Gastroesophageal sphincter (tissue), 4 donors: Measurements from ENCODE around the gene PRKAR1B. TPM values are rescaled to one million over a fixed set of nuclear protein-coding genes. Genes with fewer than 3 reads are reported as not detected.

Source experiments
- ATAC-seq: fragments of 150-250 bp; one replicate; pipeline ENCODE4 v1.9.1; 2016; ENCODE audit warnings: mild to moderate bottlenecking, moderate library complexity
- H3K27ac ChIP-seq, 4 donors: fragments of 200-600 bp; sonication (generic) in 3 of 4; 1 replicate in 3 of 4; 2 replicates in 1 of 4; pipeline ENCODE4 v1.5.1; 2016 to 2019
- H3K27me3 ChIP-seq: fragments of 200-600 bp; sonication (generic); one replicate; pipeline ENCODE4 v1.5.1; 2019
- H3K36me3 ChIP-seq, 2 donors: fragments of 200-600 bp; sonication (generic); one replicate each; pipeline ENCODE4 v1.5.1; 2019; ENCODE audit warnings: control low read depth in 1 of 2
- H3K4me1 ChIP-seq, 3 donors: fragments of 200-600 bp; sonication (generic); 1 replicate in 2 of 3; 2 replicates in 1 of 3; pipeline ENCODE4 v1.5.1; 2016 to 2019; ENCODE audit warnings: control low read depth in 2 of 3
- H3K4me3 ChIP-seq, 2 donors: fragments of 200-600 bp; sonication (generic); one replicate each; pipeline ENCODE4 v1.5.1; 2019; ENCODE audit warnings: mild to moderate bottlenecking in 1 of 2, moderate library complexity in 1 of 2
- H3K9me3 ChIP-seq, 3 donors: fragments of 200-600 bp; sonication (generic); one replicate each; pipeline ENCODE4 v1.5.1; 2017 to 2019; ENCODE audit warnings: control low read depth in 2 of 3
- EP300 ChIP-seq: sonication (generic); formaldehyde crosslinking; IDR thresholded peaks from one replicate; pipeline ENCODE4 v1.6.1; 2017; ENCODE audit warnings: antibody characterized with exemption, mild to moderate bottlenecking
- POLR2A ChIP-seq, 2 donors: fragments of 450-650 bp; IDR thresholded peaks; one replicate each; pipeline ENCODE4 v1.6.1; 2017; ENCODE audit warnings: antibody characterized with exemption in 2 of 2, mild to moderate bottlenecking in 2 of 2, moderate library complexity in 1 of 2
- POLR2AphosphoS5 ChIP-seq: sonication (generic); formaldehyde crosslinking; IDR thresholded peaks from one replicate; pipeline ENCODE4 v1.6.1; 2017; ENCODE audit warnings: antibody characterized with exemption
- WGBS, 2 donors: methylation state at CpG; one replicate each; pipeline ENCODE4 v1.1.5; 2018; ENCODE audit warnings: low coverage in 1 of 2; 5-methylcytosine and 5-hydroxymethylcytosine counted together
- total RNA-seq, 4 donors: library from RNA; depleted of rRNA; stranded (reverse); fragments of >200 nt; gene quantifications; one replicate each; pipeline ENCODE4 v1.1.0, GENCODE V29; 2016
- TF ChIP-seq, protein P1 (sequence below), 4 experiments: fragments of 200-600 bp in 2 of 4; fragments of 450-650 bp in 2 of 4; sonication (generic) in 1 of 4; IDR thresholded peaks; one replicate each; pipeline ENCODE4 v1.5.1; 2017 to 2019; ENCODE audit warnings: antibody characterized with exemption in 4 of 4, mild to moderate bottlenecking in 2 of 4, moderate library complexity in 2 of 4

PRKAR1B gene
- total RNA-seq, 4 donors from 2014 or later, result 11.6 to 39.1 (median 24.8) TPM

DNA sequence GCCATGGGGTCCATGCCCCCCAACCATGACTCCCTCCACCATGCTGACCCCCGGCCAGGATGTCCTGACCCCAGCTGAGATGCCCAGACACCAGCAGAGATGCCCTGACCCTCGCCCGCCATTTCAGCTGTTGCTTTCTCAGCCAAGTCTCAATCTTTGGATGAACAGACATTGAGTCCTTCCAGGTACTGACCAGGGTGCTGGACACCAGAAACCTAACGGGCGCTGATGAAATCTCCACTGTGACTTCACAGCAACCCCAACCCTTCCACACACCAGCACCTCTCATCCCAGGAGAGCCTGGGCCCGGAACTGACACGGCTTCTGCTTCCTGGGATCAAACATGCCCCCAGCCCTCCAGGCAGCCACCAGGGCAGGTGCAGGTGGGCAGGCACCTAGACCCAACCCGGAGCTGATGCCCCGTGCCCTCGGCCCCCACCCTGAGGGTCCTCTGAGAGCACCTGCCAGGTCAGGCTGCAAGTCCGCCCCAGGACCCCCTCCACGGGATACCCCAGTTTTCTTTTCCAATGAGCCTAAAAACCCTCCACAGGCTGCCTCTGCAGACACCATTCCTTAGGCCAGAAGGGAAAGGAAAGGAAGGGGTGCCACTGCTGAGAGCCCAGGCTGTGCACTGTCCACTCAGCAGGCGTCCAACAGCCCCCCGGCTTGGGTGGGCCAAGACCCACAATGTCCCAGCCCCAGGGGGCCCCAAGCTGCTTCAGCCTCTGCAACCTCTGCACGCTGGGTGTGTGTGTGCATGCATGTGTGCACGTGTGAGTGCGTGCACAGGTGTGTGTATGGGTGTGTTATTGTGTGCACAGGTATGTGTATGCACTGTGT is 164.1 kb downstream of the PRKAR1B start:
- TF ChIP-seq EP300 (no peak), POLR2A (IDR thresholded peaks at IDR 0.05) (no peak), POLR2AphosphoS5 (no peak)
- TF ChIP-seq, protein P1, sequence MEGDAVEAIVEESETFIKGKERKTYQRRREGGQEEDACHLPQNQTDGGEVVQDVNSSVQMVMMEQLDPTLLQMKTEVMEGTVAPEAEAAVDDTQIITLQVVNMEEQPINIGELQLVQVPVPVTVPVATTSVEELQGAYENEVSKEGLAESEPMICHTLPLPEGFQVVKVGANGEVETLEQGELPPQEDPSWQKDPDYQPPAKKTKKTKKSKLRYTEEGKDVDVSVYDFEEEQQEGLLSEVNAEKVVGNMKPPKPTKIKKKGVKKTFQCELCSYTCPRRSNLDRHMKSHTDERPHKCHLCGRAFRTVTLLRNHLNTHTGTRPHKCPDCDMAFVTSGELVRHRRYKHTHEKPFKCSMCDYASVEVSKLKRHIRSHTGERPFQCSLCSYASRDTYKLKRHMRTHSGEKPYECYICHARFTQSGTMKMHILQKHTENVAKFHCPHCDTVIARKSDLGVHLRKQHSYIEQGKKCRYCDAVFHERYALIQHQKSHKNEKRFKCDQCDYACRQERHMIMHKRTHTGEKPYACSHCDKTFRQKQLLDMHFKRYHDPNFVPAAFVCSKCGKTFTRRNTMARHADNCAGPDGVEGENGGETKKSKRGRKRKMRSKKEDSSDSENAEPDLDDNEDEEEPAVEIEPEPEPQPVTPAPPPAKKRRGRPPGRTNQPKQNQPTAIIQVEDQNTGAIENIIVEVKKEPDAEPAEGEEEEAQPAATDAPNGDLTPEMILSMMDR (IDR thresholded peaks at IDR 0.05), result no peak
- H3K9me3 ChIP-seq, result no peaks in the 10 kb centered on the region
- H3K27me3 ChIP-seq, result no peaks in the 10 kb centered on the region
- H3K4me1 ChIP-seq, result peaks cover 0 to under 1% (median 0%) of the 10 kb centered on the region in 3 donors
- no peak for ATAC-seq
- no peaks in the 10 kb centered on the region for H3K36me3 ChIP-seq
- 80% methylated on average over 1 of the region's 17 CpGs; no CpG with 5 or more reads in 1 of the 2 donors for WGBS, 2 donors
- no peak overlapping the region for H3K4me3 ChIP-seq
- H3K27ac ChIP-seq, result no peak overlapping the region

DNA sequence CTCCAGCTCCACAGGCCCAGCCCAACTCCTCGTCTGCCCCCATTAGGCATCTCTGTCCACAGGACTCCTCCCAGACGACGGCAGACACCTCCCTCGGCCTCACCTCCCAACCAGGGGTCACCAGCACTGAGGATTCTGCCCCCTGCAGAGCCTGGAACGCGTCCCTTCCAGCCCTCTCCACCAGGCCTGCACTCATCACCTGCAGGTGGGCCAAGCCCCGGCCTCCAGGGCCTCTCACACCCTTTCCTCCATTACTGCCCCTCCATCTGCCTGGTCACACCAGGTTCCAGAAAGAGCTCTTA is 164.8 kb downstream of the PRKAR1B start:
- H3K4me3 ChIP-seq, result no peak overlapping the region
- 85 to 97% methylated on average over 4 to 6 of the region's 7 CpGs for whole genome bisulfite sequencing, 2 donors
- no peak overlapping the region for H3K27ac ChIP-seq
- no peaks in the 10 kb centered on the region for H3K4me1 ChIP-seq
- no peaks in the 10 kb centered on the region for H3K36me3 ChIP-seq
- no peaks in the 10 kb centered on the region for H3K9me3 ChIP-seq
- TF ChIP-seq POLR2A (IDR thresholded peaks at IDR 0.05), result no peak
- TF ChIP-seq EP300, result no peak
- TF ChIP-seq, protein P1 (IDR thresholded peaks at IDR 0.05), result no peak
- TF ChIP-seq POLR2AphosphoS5, result no peak
- no peak for ATAC-seq
- no peaks in the 10 kb centered on the region for H3K27me3 ChIP-seq

GRCh38 chr7:561631-562373 is 165.3 kb downstream of the PRKAR1B start:
- Histone ChIP-seq H3K9me3 (no peaks in the 10 kb centered on the region), H3K4me1 (no peaks in the 10 kb centered on the region), H3K4me3 (no peak overlapping the region), H3K27me3 (no peaks in the 10 kb centered on the region), H3K27ac (no peak overlapping the region), H3K36me3 (no peaks in the 10 kb centered on the region)
- ATAC-seq, result no peak
- TF ChIP-seq POLR2AphosphoS5, result no peak
- TF ChIP-seq POLR2A (IDR thresholded peaks at IDR 0.05), result no peak
- TF ChIP-seq, protein P1 (IDR thresholded peaks at IDR 0.05), result no peak
- 75% methylated on average over 2 of the region's 44 CpGs; no CpG with 5 or more reads in 1 of the 2 donors for WGBS, 2 donors

DNA sequence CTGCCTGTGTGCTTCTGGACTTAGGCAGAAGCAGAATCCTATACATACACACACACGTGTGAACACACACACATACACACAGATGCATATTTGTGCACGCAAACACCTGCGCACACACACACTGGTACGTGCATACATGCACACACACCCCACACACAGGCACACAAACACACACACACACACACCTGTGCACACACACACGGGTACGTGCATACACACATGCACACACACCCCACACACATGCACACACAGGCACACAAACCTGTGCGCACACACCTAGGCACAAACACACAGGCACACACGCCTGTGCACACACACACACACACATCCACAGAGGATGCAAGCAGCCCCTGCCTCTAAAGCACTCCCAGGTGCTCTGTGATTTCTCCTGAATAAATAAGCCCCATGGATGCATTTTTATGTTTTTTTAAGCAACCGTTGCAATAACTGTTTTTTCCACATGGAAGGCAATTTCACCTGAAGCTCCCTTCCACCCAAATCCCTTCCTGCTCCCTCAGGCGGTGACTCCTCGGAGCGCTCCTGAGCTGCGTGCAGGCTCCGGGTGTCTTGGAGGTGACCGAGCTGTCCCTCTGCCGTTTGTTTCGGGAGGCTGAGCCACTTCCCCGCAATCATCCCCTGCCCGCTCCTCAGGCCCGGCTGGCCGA is 166.0 kb downstream of the PRKAR1B start:
- Histone ChIP-seq H3K27ac (no peak overlapping the region), H3K4me1 (no peaks in the 10 kb centered on the region), H3K27me3 (no peaks in the 10 kb centered on the region), H3K4me3 (no peak overlapping the region), H3K36me3 (no peaks in the 10 kb centered on the region), H3K9me3 (no peaks in the 10 kb centered on the region)
- 91 to 94% methylated on average over 4 to 8 of the region's 21 CpGs for WGBS, 2 donors
- TF ChIP-seq, protein P1 (IDR thresholded peaks at IDR 0.05), result no peak
- TF ChIP-seq EP300 (no peak), POLR2AphosphoS5 (no peak), POLR2A (IDR thresholded peaks at IDR 0.05) (no peak)
- no peak for ATAC-seq
